Stimulated activated effector memory CD8-positive, alpha-beta T cell treated with anti-CD3 and anti-CD28 coated beads, Interleukin-12 subunit alpha, Interleukin-12 subunit beta, amount 100 ng/mL, for 72 hours (primary cell): ENCODE measurements around the gene GPNMB.
A peak's percentile ranks its signal among the peaks of the same experiment; 100 is the strongest.

Experiments used
- ATAC-seq: fragments of 150-1000 bp; cut with Tn5 transposase; 2 replicates; pipeline ENCODE4 v1.10.0; 2021
- DNase-seq, 2 donors: peaks; one replicate each; pipeline ENCODE4 v3.0.0; 2021 to 2022; ENCODE audit warnings: low spot score in 2 of 2
- H3K27ac Mint-ChIP-seq: one replicate; pipeline ENCODE4 v1.8.0; 2022; ENCODE audit warnings: mild to moderate bottlenecking, mixed read lengths
- H3K36me3 Mint-ChIP-seq: one replicate; pipeline ENCODE4 v1.8.0; 2022; ENCODE audit warnings: mild to moderate bottlenecking, mixed read lengths
- H3K4me1 Mint-ChIP-seq: one replicate; pipeline ENCODE4 v1.8.0; 2022; ENCODE audit warnings: mixed read lengths
- H3K4me3 Mint-ChIP-seq: one replicate; pipeline ENCODE4 v1.8.0; 2022; ENCODE audit warnings: mild to moderate bottlenecking, mixed read lengths
- H3K9me3 Mint-ChIP-seq: one replicate; pipeline ENCODE4 v1.8.0; 2022; ENCODE audit warnings: mixed read lengths

Gene GPNMB

GRCh38 chr7:23247046-23247602 is 549 bp downstream of the GPNMB start:
- no peaks in the 10 kb centered on the region for H3K9me3 Mint-ChIP-seq
- DNase-seq = no peak
- H3K4me1 Mint-ChIP-seq = no peaks in the 10 kb centered on the region
- no peak overlapping the region for H3K4me3 Mint-ChIP-seq
- no peak for ATAC-seq
- no peak overlapping the region for H3K27ac Mint-ChIP-seq
- H3K36me3 Mint-ChIP-seq = no peaks in the 10 kb centered on the region

- no peak overlapping the region for H3K27ac Mint-ChIP-seq
- no peak overlapping the region for H3K4me3 Mint-ChIP-seq
- no peaks in the 10 kb centered on the region for H3K4me1 Mint-ChIP-seq
- no peaks in the 10 kb centered on the region for H3K9me3 Mint-ChIP-seq
- DNase-seq (no peak), ATAC-seq (no peak)
- H3K36me3 Mint-ChIP-seq = no peaks in the 10 kb centered on the region
These were observed 1.2 kb downstream of the GPNMB start for GRCh38 chr7:23247603-23248335.

- Mint-ChIP-seq H3K9me3 (no peaks in the 10 kb centered on the region), H3K27ac (no peak overlapping the region), H3K4me3 (no peak overlapping the region), H3K4me1 (no peaks in the 10 kb centered on the region), H3K36me3 (no peaks in the 10 kb centered on the region)
- no peak for DNase-seq
- no peak for ATAC-seq
These were observed 2.9 kb downstream of the GPNMB start for GRCh38 chr7:23249486-23249885.

- no peak overlapping the region for H3K4me3 Mint-ChIP-seq
- ATAC-seq (no peak), DNase-seq (no peak)
- no peak overlapping the region for H3K27ac Mint-ChIP-seq
- H3K4me1 Mint-ChIP-seq = no peaks in the 10 kb centered on the region
- no peaks in the 10 kb centered on the region for H3K36me3 Mint-ChIP-seq
- H3K9me3 Mint-ChIP-seq = no peaks in the 10 kb centered on the region
These were observed 7.6 kb downstream of the GPNMB start for GRCh38 chr7:23254051-23254681.

GRCh38 chr7:23256731-23257130 is 10.2 kb downstream of the GPNMB start:
- Mint-ChIP-seq H3K27ac (no peak overlapping the region), H3K36me3 (no peaks in the 10 kb centered on the region), H3K4me3 (no peak overlapping the region), H3K4me1 (no peaks in the 10 kb centered on the region), H3K9me3 (no peaks in the 10 kb centered on the region)
- ATAC-seq (no peak), DNase-seq (no peak)

GRCh38 chr7:23260371-23260770 is 13.8 kb downstream of the GPNMB start:
- H3K36me3 Mint-ChIP-seq = no peaks in the 10 kb centered on the region
- no peak overlapping the region for H3K4me3 Mint-ChIP-seq
- no peaks in the 10 kb centered on the region for H3K9me3 Mint-ChIP-seq
- H3K4me1 Mint-ChIP-seq = no peaks in the 10 kb centered on the region
- ATAC-seq (no peak), DNase-seq (no peak)
- no peak overlapping the region for H3K27ac Mint-ChIP-seq

GRCh38 chr7:23261843-23262452 is 15.4 kb downstream of the GPNMB start:
- Mint-ChIP-seq H3K4me3 (no peak overlapping the region), H3K4me1 (no peaks in the 10 kb centered on the region), H3K9me3 (no peaks in the 10 kb centered on the region), H3K36me3 (no peaks in the 10 kb centered on the region), H3K27ac (no peak overlapping the region)
- ATAC-seq (peak; percentile 83), DNase-seq (peak; percentile 41 to 66)

- Mint-ChIP-seq H3K9me3 (no peaks in the 10 kb centered on the region), H3K36me3 (no peaks in the 10 kb centered on the region), H3K27ac (no peak overlapping the region), H3K4me3 (no peak overlapping the region), H3K4me1 (no peaks in the 10 kb centered on the region)
- ATAC-seq = peak; percentile 45
- no peak for DNase-seq
These were observed 18.4 kb downstream of the GPNMB start for GRCh38 chr7:23264916-23265458.

- H3K4me3 Mint-ChIP-seq = no peak overlapping the region
- H3K36me3 Mint-ChIP-seq = no peaks in the 10 kb centered on the region
- no peak overlapping the region for H3K27ac Mint-ChIP-seq
- ATAC-seq (no peak), DNase-seq (no peak)
- no peaks in the 10 kb centered on the region for H3K9me3 Mint-ChIP-seq
- H3K4me1 Mint-ChIP-seq = no peaks in the 10 kb centered on the region
These were observed 20.3 kb downstream of the GPNMB start for GRCh38 chr7:23266918-23267317.

- H3K9me3 Mint-ChIP-seq = no peaks in the 10 kb centered on the region
- H3K36me3 Mint-ChIP-seq = no peaks in the 10 kb centered on the region
- no peak overlapping the region for H3K4me3 Mint-ChIP-seq
- ATAC-seq (no peak), DNase-seq (no peak)
- no peaks in the 10 kb centered on the region for H3K4me1 Mint-ChIP-seq
- H3K27ac Mint-ChIP-seq = no peak overlapping the region
These were observed 20.8 kb downstream of the GPNMB start for GRCh38 chr7:23267357-23267756.

GRCh38 chr7:23268167-23268566 is 21.6 kb downstream of the GPNMB start:
- ATAC-seq = no peak
- H3K9me3 Mint-ChIP-seq = no peaks in the 10 kb centered on the region
- H3K4me1 Mint-ChIP-seq = peaks cover 4% of the 10 kb centered on the region
- H3K36me3 Mint-ChIP-seq = no peaks in the 10 kb centered on the region
- no peak overlapping the region for H3K27ac Mint-ChIP-seq
- H3K4me3 Mint-ChIP-seq = no peak overlapping the region
- no peak for DNase-seq

- no peaks in the 10 kb centered on the region for H3K9me3 Mint-ChIP-seq
- peaks cover 10% of the 10 kb centered on the region for H3K4me1 Mint-ChIP-seq
- no peaks in the 10 kb centered on the region for H3K36me3 Mint-ChIP-seq
- DNase-seq (no peak), ATAC-seq (no peak)
- no peak overlapping the region for H3K4me3 Mint-ChIP-seq
- H3K27ac Mint-ChIP-seq = no peak overlapping the region
These were observed 22.2 kb downstream of the GPNMB start for GRCh38 chr7:23268746-23269145.

GRCh38 chr7:23272275-23272674 is 25.7 kb downstream of the GPNMB start:
- no peaks in the 10 kb centered on the region for H3K36me3 Mint-ChIP-seq
- DNase-seq (no peak), ATAC-seq (no peak)
- H3K4me3 Mint-ChIP-seq = no peak overlapping the region
- peaks cover 10% of the 10 kb centered on the region for H3K4me1 Mint-ChIP-seq
- H3K9me3 Mint-ChIP-seq = no peaks in the 10 kb centered on the region
- no peak overlapping the region for H3K27ac Mint-ChIP-seq

- Mint-ChIP-seq H3K36me3 (no peaks in the 10 kb centered on the region), H3K4me1 (peaks cover 10% of the 10 kb centered on the region), H3K4me3 (peak overlapping the region; percentile 37), H3K27ac (peak overlapping the region; percentile 23), H3K9me3 (no peaks in the 10 kb centered on the region)
- DNase-seq (peak; percentile 79 to 93), ATAC-seq (peak; percentile 96)
These were observed 26.6 kb downstream of the GPNMB start for GRCh38 chr7:23273141-23273599.

- H3K9me3 Mint-ChIP-seq = no peaks in the 10 kb centered on the region
These were observed 29.3 kb downstream of the GPNMB start for GRCh38 chr7:23275912-23276311.

More at GRCh38 chr7:23275912-23276311, 29.3 kb downstream of the GPNMB start:
- Mint-ChIP-seq H3K27ac (no peak overlapping the region), H3K36me3 (no peaks in the 10 kb centered on the region), H3K4me3 (no peak overlapping the region), H3K4me1 (peaks cover 10% of the 10 kb centered on the region)
- ATAC-seq (no peak), DNase-seq (no peak)
